C4-2B (cell line): ENCODE measurements around the gene CACHD1.

Source experiments
- CTCF ChIP-seq: fragments of 450-650 bp; conservative IDR thresholded peaks from 2 replicates; pipeline ENCODE4 v1.5.1; 2017; ENCODE audit warnings: mild to moderate bottlenecking
- ZFX ChIP-seq: fragments of 450-650 bp; IDR thresholded peaks from 2 replicates; pipeline ENCODE4 v1.6.1; 2017

GRCh38 chr1:64721135-64721534 lies 251.2 kb downstream of the CACHD1 start:
- TF ChIP-seq CTCF (no peak), ZFX (no peak)
